GOT3 (cell line): ENCODE measurements around the gene HPRT1.
"Not testable (repeated sequence)": the region's sequence is repeated elsewhere in the genome, so short reads cannot be mapped to it uniquely, and the experiment has no call there.

ENCODE experiments used
- DNase-seq: peaks from one replicate; lab custom pipeline; 2025; ENCODE audit warnings: mixed read lengths; lab: John Stamatoyannopoulos, UW

HPRT1 gene, protein sequence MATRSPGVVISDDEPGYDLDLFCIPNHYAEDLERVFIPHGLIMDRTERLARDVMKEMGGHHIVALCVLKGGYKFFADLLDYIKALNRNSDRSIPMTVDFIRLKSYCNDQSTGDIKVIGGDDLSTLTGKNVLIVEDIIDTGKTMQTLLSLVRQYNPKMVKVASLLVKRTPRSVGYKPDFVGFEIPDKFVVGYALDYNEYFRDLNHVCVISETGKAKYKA

DNA sequence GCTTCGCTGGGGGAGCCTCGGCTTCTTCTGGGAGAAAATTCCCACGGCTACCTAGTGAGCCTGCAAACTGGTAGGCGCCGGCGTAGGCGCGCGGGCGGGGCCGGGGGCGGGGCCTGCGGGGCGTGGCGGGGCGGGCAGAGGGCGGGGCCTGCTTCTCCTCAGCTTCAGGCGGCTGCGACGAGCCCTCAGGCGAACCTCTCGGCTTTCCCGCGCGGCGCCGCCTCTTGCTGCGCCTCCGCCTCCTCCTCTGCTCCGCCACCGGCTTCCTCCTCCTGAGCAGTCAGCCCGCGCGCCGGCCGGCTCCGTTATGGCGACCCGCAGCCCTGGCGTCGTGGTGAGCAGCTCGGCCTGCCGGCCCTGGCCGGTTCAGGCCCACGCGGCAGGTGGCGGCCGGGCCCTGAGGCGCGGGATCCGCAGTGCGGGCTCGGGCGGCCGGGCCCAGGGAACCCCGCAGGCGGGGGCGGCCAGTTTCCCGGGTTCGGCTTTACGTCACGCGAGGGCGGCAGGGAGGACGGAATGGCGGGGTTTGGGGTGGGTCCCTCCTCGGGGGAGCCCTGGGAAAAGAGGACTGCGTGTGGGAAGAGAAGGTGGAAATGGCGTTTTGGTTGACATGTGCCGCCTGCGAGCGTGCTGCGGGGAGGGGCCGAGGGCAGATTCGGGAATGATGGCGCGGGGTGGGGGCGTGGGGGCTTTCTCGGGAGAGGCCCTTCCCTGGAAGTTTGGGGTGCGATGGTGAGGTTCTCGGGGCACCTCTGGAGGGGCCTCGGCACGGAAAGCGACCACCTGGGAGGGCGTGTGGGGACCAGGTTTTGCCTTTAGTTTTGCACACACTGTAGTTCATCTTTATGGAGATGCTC is at the start of gene HPRT1:
TSS of gene HPRT1 (plus strand) at position 161 of the 857 bp plus-strand sequence. CDS start at position 308, 147 bp downstream.
- peak; percentile 21 for DNase-seq

DNA sequence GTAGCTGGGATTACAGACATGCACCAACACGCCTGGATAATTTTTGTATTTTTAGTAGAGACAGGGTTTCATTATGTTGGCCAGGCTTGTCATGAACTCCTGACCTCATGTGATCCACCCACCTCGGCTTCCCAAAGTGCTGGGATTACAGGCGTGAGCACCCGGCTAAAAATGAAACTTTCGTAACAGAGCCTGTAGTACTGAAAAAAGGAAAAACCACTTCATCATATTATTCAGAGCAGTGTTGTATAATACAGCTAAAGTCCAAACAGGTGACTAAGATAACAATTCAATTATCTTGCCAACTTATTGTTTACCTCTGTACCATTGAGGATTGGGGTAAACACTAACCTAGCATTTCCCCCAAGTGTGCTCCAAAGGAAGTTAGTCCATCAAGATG is 43.9 kb upstream of the HPRT1 start:
- DNase-seq = no peak

DNA sequence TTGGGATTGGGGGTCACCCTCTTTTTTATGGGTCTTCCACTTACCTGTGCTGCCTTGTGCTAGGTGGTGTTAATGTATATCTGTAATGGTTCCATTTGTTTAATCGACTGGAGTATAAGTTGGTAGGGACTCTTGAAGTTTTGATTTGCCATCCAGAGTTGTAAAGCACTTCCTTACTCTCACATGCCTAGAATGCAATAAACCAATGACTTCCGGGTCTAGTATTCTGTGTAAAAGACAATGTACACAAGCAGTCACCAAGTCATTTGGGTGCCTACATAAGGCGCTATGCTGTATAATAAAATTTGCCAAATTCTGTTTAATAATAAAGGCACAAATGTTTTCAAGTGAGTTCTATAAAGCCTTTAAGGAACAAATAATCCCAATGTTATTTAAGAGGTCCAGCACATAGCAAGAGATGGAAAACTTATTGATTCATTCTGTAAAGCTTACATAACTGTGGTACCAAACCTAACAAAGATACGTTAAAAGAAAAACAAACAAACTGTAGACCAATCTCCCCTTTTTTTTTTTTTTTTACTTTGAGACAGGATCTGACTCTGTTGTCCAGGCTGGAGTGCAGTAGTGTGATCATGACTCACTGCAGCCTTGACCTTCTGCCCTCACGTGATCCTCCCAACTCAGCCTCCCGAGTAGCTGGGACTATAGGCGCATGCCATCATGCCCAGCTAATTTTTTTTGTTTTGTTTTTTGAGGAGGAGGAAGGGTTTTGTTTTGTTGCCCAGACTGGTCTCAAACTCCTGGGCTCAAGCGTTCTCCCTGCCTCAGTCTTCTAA is 41.5 kb upstream of the HPRT1 start:
- no peak for DNase-seq

DNA sequence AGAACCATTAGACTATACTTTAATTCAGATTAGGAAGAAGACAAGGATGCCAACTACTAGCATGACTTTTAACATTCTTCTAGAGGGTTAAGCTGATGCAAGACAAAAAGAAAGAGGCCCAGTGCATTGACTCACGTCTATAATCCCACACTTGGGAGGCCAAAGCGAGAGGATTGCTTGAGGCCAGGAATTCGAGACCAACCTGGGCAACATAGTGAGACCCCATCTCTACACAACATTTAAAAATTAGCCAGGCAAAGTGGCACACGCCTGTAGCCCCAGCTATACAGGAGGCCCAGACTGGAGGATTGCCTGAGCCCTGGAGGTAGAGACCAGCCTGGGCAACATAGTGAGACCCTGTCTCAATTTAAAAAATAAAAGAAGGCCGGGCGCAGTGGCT is 40.2 kb upstream of the HPRT1 start:
- DNase-seq = no peak

DNA sequence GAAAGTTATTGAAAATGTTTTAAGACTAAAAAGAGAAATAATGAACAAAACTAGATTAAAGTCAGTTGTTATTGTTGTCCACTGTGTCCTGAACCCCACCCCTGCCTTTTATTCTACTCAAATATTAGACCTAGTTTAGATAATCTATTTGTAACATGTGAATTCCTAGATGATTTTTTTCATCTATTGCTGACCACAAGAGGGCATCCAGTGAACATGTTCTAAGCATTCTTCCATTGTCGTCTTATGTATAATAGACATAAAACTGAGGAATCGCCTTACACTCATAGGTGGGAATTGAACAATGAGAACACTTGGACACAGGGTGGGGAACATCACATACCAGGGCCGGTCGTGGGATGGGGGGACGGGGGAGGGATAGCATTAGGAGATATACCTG is 36.4 kb upstream of the HPRT1 start:
- no peak for DNase-seq

DNA sequence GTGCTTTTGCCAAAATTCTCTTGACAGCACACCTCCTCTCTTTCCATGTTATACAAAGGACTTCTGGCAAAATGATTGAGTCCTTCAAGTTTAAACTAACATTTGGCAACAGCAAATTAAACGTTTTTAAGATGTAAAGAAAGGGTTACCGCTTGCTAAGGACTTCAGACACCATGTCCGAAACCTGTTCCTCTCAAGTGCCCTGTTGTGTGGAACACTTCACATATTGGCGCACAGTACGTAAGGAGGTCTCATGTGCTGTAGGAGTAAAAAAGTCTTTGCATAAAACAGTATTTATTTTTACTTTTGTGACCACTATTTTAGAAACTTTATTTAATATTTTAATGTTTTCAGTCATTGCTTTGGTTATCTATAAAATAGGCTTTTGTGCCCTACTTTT is 33.7 kb upstream of the HPRT1 start:
- DNase-seq = no peak

DNA sequence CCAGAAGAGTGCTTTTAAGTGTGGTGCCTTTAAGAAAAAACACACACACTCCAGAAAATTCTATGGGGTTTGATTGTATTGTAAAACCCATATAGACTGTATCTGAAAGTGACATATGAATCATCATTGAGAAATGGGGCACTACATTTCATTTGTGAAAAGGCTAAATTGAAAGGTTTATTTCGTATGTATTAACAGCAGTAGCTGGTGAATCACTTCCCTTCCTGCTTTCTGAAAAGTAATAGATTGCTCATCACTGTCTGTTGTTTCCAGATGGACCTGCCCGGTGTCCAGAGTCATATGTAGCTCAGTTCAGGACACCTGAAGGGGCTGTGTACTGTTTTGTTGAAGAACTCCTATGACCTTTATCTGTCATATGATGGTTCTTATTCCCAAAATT is 28.1 kb upstream of the HPRT1 start:
- DNase-seq = no peak

DNA sequence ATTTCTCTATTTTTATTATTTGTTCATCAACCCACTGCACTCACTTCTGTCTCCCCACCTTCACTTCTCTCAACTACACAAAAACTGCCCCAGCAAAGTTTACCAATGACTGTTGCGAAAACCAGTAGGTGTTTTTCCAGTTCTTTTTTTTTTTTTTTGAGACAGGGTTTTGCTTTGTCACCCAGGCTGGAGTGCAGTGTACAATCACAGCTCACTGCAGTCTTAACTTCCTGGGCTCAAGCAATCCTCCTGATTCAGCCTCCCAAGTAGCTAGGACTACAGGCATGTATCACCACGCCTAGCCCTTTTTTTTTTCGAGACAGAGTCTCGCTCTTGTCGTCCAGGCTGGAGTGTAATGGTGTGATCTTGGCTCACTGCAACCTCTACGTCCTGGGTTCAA is 24.1 kb upstream of the HPRT1 start:
- DNase-seq = no peak

DNA sequence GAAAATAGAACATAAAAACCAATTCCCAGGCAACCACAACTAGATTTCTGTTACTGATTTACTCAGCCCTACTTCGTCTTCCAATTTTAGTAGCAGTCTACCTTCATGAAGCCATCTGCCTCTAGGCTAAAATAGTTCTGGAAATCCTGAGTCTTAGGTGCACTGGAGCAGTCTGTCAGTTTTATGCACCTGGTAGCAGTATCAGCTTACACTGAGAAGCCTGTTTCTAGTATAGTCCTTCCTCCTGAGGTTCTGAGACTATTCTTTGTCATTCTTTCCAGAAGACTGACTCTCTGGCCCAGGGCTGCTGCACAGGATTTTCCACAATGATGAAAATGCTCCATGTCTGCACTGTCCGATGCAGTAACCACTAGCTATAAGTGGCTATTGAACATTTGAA is 16.9 kb upstream of the HPRT1 start:
- DNase-seq = no peak

DNA sequence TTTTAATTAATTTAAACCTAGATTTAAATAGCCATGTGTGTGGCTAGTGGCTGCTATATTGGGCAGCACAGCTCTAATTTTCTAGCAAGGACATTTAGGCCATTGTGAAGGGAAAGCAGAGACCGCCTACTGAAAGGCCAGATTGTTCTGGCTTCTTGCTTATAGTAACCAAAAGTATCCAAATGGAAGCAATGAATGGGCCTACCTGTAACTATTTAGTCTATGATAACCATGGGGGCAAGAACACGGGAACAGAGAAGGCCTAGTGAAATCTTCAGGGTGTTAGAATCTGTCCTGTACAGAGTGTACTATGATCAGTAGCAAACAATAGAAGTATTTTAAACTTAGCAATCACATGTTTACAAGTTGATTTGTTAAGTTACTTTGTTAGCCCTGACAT is 16.5 kb upstream of the HPRT1 start:
- DNase-seq = no peak

DNA sequence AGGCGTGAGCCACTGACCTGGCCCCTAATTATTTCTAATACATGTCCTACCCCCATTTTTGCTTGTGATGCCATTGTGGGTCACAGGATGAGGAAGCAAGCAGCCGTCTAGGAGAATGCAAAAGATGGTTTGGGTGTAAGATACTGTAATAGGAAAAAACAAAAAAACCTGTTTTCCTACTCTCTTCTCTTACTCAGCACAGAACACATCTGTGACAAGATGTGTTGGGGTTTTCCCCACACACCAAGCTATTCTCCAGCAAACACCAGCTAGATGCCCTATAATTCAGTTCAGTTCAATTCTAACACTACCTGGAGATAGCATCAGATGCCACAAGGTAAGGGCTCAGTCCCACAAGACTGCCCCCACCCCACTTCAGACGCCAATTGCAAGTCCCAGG is 15.3 kb upstream of the HPRT1 start:
- no peak for DNase-seq

DNA sequence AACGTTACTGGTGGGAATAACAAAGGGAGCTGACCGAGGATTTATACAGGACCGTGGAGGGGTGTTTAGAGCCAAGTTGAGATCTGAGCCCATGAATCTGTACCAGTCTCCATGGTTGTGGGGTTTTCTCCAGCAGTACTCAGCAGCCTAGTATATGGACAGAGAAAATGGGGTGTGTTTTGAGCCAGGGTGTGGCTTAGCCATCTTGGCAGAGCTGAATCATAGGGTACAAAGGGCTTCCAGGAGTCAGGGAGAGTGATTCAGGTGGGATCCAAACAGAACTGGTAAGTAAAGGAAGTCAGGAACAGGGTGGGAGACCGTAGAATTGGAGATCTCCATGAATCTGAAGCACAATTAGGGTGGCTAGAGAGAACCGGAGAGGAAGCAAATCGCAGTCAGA is 7.4 kb upstream of the HPRT1 start:
- no peak for DNase-seq

DNA sequence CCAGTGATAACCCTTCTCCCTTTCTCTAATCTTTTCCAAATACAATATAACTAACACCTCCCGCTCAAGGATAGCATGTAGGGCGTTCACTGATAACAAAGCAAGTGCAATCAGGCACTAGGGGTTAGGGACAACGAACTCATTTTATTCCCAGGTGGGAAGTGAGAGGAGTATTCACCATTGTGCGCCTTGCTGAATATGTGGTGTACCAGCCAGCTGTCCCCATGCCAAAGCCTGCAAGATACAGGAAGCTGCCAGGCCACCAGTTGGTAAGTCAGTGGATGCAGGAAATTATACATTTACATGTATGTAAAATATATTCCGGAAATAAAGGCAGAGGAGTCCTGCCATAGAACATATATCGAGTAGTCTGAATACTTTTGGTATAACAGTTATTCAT is 6.3 kb upstream of the HPRT1 start:
- DNase-seq = no peak

DNA sequence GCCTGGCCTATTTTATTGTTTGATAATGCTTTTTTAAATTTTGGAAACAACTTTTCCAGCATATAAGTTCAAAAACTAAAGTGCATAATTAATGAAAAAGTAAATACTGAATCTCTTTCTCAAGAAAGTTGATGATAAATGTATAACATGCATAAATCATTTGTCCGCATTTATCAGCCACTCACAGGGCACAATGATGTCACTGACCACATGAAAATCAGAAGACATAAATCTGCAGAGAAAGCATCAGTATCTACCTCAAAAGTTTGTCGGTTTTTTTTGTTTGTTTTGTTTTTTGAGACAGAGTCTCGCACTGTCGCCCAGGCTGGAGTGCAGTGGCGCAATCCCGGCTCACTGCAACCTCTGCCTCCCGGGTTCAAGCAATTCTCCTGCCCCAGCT is 5.5 kb upstream of the HPRT1 start:
- no peak for DNase-seq

DNA sequence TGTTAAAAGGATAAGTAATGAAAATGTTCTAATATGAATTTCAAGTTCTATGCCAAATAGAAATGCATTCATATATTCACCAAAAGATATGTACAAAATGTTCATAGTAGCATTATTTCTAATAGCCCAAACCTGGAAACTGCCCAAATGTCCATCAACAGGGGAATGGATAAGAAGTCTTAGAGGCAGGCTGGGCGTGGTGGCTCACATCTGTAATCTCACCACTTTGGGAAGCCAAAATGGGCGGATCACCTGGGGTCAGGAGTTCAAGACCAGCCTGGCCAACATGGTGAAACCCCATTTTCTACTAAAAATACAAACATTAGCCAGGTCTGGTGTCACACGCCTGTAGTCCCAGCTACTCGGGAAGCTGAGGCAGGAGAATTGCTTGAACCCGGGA is 2.3 kb upstream of the HPRT1 start:
- no peak for DNase-seq

DNA sequence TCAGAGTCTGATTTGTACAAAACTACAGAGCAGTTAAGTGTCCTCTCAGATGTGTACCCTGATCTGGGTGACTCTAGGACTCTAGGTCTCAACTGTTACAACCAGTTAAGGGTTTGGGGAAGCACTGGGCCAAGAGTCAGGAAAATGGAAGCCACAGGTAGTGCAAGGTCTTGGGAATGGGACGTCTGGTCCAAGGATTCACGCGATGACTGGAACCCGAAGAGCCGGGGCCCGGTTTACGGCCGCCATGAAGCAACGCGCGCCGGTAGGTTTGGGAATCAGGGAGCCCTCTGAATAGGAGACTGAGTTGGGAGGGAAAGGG is 321 bp upstream of the HPRT1 start:
- no peak for DNase-seq

DNA sequence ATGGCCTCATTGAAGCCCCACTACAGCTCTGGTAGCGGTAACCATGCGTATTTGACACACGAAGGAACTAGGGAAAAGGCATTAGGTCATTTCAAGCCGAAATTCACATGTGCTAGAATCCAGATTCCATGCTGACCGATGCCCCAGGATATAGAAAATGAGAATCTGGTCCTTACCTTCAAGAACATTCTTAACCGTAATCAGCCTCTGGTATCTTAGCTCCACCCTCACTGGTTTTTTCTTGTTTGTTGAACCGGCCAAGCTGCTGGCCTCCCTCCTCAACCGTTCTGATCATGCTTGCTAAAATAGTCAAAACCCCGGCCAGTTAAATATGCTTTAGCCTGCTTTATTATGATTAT is 876 bp downstream of the HPRT1 start:
- DNase-seq = no peak

DNA sequence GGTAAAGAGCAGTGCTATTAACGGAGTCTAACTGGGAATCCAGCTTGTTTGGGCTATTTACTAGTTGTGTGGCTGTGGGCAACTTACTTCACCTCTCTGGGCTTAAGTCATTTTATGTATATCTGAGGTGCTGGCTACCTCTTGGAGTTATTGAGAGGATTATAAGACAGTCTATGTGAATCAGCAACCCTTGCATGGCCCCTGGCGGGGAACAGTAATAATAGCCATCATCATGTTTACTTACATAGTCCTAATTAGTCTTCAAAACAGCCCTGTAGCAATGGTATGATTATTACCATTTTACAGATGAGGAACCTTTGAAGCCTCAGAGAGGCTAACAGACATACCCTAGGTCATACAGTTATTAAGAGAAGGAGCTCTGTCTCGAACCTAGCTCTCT is 1.5 kb downstream of the HPRT1 start:
- DNase-seq = no peak

DNA sequence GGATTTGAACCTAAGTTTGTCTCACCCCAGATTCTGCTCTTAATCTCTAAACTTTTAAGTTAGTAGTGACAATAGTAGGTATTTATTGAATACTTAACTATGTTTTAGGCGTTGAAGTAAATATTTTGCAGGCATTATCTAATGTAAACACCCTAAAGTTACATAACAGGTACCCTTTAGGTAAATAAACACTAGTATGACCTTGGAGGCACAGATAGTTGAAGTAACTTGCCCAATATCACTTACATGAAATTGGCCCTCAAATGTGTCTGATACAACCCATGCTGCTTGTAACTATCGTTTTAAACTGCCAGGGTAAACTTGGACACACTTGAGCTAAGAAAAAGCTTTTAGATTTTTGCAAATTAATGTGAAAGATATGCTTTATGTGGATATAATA is 3.0 kb downstream of the HPRT1 start:
- no peak for DNase-seq

DNA sequence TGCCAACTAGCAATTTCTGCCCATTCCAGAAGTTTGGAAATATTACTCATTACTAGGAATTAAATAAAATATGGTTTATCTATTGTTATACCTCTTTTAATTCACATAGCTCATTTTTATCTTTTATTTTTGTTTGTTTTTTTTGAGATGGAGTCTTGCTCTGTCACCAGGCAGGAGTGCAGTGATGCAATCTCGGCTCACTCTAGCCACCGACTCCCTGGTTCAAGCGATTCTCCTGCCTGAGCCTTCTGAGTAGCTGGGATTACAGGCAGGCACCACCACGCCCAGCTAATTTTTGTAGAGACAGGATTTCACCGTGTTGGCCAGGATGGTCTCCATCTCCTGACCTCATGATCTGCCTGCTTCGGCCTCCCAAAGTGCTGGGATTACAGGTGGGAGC is 4.5 kb downstream of the HPRT1 start:
- not testable (repeated sequence) for DNase-seq

DNA sequence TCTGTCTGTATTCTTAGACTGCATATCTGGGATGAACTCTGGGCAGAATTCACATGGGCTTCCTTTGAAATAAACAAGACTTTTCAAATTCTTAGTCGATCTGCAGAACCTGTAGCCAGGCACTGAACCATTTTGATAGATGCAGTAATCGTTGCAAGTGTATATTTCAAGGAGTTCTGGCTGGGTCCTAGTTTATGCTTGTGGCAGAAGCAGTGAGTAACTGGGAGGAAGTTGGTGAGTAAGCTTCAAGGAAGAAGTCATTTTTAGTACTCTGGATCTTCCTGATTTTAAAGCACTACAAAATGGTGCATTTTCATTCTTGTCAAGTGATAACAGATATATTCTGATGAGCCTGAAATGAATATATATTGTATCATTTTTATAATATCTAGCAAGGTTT is 9.5 kb downstream of the HPRT1 start:
- no peak for DNase-seq

DNA sequence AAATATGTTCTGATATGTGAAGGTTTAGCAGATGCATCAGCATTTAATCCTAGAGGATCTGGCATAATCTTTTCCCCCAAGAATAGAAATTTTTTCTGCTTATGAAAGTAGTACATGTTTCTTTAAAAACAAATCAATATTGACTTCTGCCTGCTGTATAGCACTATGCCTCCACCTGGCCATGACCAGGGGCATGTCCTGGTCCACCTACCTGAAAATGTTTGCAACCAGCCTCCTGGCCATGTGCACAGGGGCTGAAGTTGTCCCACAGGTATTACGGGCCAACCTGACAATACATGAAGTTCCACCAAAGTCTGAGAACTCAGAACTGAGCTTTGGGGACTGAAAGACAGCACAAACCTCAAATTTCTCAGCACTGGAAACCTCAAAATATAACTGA is 10.0 kb downstream of the HPRT1 start:
- no peak for DNase-seq

DNA sequence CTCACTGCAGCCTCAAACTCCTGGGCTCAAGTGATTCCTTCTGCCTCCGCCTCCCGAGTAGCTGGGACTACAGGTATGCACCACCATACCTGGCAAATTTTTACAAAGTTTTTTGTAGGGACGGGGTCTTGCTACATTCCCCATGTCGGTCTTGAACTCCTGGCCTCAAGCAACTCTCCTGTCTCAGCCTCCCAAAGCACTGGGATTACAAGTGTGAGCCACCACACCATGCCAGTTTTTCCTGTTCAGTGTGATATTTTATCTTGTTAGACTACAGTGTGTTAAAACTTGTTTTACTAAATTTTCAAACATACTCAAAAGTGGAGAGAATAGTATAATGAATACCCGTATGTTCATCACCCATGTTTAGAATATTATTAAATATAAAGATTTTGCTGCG is 12.1 kb downstream of the HPRT1 start:
- DNase-seq = no peak
